ENCODE results near the gene TGFBR3. TPM values are rescaled to one million over a fixed set of nuclear protein-coding genes. Genes with fewer than 3 reads are reported as not detected.

Gene TGFBR3
- total RNA-seq, 1 donor from 2014 or later = 2.5 TPM

GRCh38 chr1:91661121-91661520 lies 224.8 kb downstream of the TGFBR3 start:
- DNase-seq (ENCODE audit: low read depth) = no peak
- Histone ChIP-seq H3K4me1 (ENCODE audit: insufficient read depth, low read length) (no peaks in the 10 kb centered on the region), H4K20me1 (ENCODE audit: insufficient read depth, low read length) (no peaks in the 10 kb centered on the region), H3K27me3 (ENCODE audit: insufficient read depth, low read length) (peaks cover 6% of the 10 kb centered on the region), H3K4me3 (ENCODE audit: insufficient read depth, low read depth, low read length) (no peak overlapping the region), H3K27ac (ENCODE audit: low read depth, low read length) (no peak overlapping the region), H3K4me2 (ENCODE audit: low read length) (no peak overlapping the region), H3K9ac (ENCODE audit: low read length) (no peak overlapping the region), H2AFZ (ENCODE audit: low read depth, low read length) (no peak overlapping the region), H3K36me3 (ENCODE audit: insufficient read depth, low read length) (no peaks in the 10 kb centered on the region), H3K79me2 (ENCODE audit: insufficient read depth, low read length) (no peaks in the 10 kb centered on the region), H3K9me3 (ENCODE audit: insufficient read depth, low read depth, low read length) (no peaks in the 10 kb centered on the region)
- FAIRE-seq = no peak
- Mint-ChIP-seq H3K4me3 (ENCODE audit: unreplicated experiment) (no peak overlapping the region), H3K27me3 (ENCODE audit: low read depth, unreplicated experiment) (peaks cover 13% of the 10 kb centered on the region), H3K36me3 (ENCODE audit: low read depth, unreplicated experiment) (no peaks in the 10 kb centered on the region), H3K4me1 (ENCODE audit: low read depth, unreplicated experiment) (no peaks in the 10 kb centered on the region), H3K27ac (ENCODE audit: unreplicated experiment) (no peak overlapping the region), H3K9me3 (ENCODE audit: unreplicated experiment) (peaks cover 12% of the 10 kb centered on the region)
- TF ChIP-seq EZH2 (IDR thresholded peaks at IDR 0.05; ENCODE audit: insufficient read depth, low read length) = no peak
- TF ChIP-seq, protein P1, sequence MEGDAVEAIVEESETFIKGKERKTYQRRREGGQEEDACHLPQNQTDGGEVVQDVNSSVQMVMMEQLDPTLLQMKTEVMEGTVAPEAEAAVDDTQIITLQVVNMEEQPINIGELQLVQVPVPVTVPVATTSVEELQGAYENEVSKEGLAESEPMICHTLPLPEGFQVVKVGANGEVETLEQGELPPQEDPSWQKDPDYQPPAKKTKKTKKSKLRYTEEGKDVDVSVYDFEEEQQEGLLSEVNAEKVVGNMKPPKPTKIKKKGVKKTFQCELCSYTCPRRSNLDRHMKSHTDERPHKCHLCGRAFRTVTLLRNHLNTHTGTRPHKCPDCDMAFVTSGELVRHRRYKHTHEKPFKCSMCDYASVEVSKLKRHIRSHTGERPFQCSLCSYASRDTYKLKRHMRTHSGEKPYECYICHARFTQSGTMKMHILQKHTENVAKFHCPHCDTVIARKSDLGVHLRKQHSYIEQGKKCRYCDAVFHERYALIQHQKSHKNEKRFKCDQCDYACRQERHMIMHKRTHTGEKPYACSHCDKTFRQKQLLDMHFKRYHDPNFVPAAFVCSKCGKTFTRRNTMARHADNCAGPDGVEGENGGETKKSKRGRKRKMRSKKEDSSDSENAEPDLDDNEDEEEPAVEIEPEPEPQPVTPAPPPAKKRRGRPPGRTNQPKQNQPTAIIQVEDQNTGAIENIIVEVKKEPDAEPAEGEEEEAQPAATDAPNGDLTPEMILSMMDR (IDR thresholded peaks at IDR 0.05; ENCODE audit: insufficient read depth, low read depth, low read length) = no peak

GRCh38 chr1:91660708-91661107 lies 225.2 kb downstream of the TGFBR3 start:
- no peak for DNase-seq (ENCODE audit: low read depth)
- no peak overlapping the region for H2AFZ ChIP-seq (ENCODE audit: low read depth, low read length)
- H3K9ac ChIP-seq (ENCODE audit: low read length) = no peak overlapping the region
- H3K9me3 ChIP-seq (ENCODE audit: insufficient read depth, low read depth, low read length) = no peaks in the 10 kb centered on the region
- H3K79me2 ChIP-seq (ENCODE audit: insufficient read depth, low read length) = no peaks in the 10 kb centered on the region
- no peaks in the 10 kb centered on the region for H3K4me1 ChIP-seq (ENCODE audit: insufficient read depth, low read length)
- H3K4me3 Mint-ChIP-seq (ENCODE audit: unreplicated experiment) = no peak overlapping the region
- H3K36me3 Mint-ChIP-seq (ENCODE audit: low read depth, unreplicated experiment) = no peaks in the 10 kb centered on the region
- H3K9me3 Mint-ChIP-seq (ENCODE audit: unreplicated experiment) = peaks cover 12% of the 10 kb centered on the region
- H3K27me3 Mint-ChIP-seq (ENCODE audit: low read depth, unreplicated experiment) = peaks cover 12% of the 10 kb centered on the region
- no peak overlapping the region for H3K4me3 ChIP-seq (ENCODE audit: insufficient read depth, low read depth, low read length)
- no peak overlapping the region for H3K27ac ChIP-seq (ENCODE audit: low read depth, low read length)
- no peak for FAIRE-seq
- peaks cover 6% of the 10 kb centered on the region for H3K27me3 ChIP-seq (ENCODE audit: insufficient read depth, low read length)
- no peak overlapping the region for H3K4me2 ChIP-seq (ENCODE audit: low read length)
- TF ChIP-seq, protein P1 (IDR thresholded peaks at IDR 0.05; ENCODE audit: insufficient read depth, low read depth, low read length) = no peak
- TF ChIP-seq EZH2 (IDR thresholded peaks at IDR 0.05; ENCODE audit: insufficient read depth, low read length) = no peak
- no peaks in the 10 kb centered on the region for H3K4me1 Mint-ChIP-seq (ENCODE audit: low read depth, unreplicated experiment)
- H3K36me3 ChIP-seq (ENCODE audit: insufficient read depth, low read length) = no peaks in the 10 kb centered on the region
- no peaks in the 10 kb centered on the region for H4K20me1 ChIP-seq (ENCODE audit: insufficient read depth, low read length)
- no peak overlapping the region for H3K27ac Mint-ChIP-seq (ENCODE audit: unreplicated experiment)

GRCh38 chr1:91655912-91656449 lies 230.0 kb downstream of the TGFBR3 start:
- Mint-ChIP-seq H3K36me3 (ENCODE audit: low read depth, unreplicated experiment) (no peaks in the 10 kb centered on the region), H3K9me3 (ENCODE audit: unreplicated experiment) (peaks cover 19% of the 10 kb centered on the region), H3K4me1 (ENCODE audit: low read depth, unreplicated experiment) (peaks cover 8% of the 10 kb centered on the region), H3K27ac (ENCODE audit: unreplicated experiment) (no peak overlapping the region), H3K27me3 (ENCODE audit: low read depth, unreplicated experiment) (peaks cover 15% of the 10 kb centered on the region), H3K4me3 (ENCODE audit: unreplicated experiment) (no peak overlapping the region)
- no peaks in the 10 kb centered on the region for H3K79me2 ChIP-seq (ENCODE audit: insufficient read depth, low read length)
- H3K27me3 ChIP-seq (ENCODE audit: insufficient read depth, low read length) = peaks cover 6% of the 10 kb centered on the region
- no peak overlapping the region for H3K27ac ChIP-seq (ENCODE audit: low read depth, low read length)
- H3K4me3 ChIP-seq (ENCODE audit: insufficient read depth, low read depth, low read length) = no peak overlapping the region
- no peak for DNase-seq (ENCODE audit: low read depth)
- H3K4me2 ChIP-seq (ENCODE audit: low read length) = no peak overlapping the region
- H2AFZ ChIP-seq (ENCODE audit: low read depth, low read length) = no peak overlapping the region
- H3K4me1 ChIP-seq (ENCODE audit: insufficient read depth, low read length) = peaks cover 9% of the 10 kb centered on the region
- no peaks in the 10 kb centered on the region for H3K9me3 ChIP-seq (ENCODE audit: insufficient read depth, low read depth, low read length)
- FAIRE-seq = no peak
- no peaks in the 10 kb centered on the region for H3K36me3 ChIP-seq (ENCODE audit: insufficient read depth, low read length)
- no peak overlapping the region for H3K9ac ChIP-seq (ENCODE audit: low read length)
- TF ChIP-seq, protein P1 (IDR thresholded peaks at IDR 0.05; ENCODE audit: insufficient read depth, low read depth, low read length) = no peak
- TF ChIP-seq EZH2 (IDR thresholded peaks at IDR 0.05; ENCODE audit: insufficient read depth, low read length) = no peak
- H4K20me1 ChIP-seq (ENCODE audit: insufficient read depth, low read length) = no peaks in the 10 kb centered on the region

All from astrocyte (in vitro differentiated cells and primary cell).